Measurements from ENCODE around the gene ANTKMT.

The ANTKMT gene

DNA sequence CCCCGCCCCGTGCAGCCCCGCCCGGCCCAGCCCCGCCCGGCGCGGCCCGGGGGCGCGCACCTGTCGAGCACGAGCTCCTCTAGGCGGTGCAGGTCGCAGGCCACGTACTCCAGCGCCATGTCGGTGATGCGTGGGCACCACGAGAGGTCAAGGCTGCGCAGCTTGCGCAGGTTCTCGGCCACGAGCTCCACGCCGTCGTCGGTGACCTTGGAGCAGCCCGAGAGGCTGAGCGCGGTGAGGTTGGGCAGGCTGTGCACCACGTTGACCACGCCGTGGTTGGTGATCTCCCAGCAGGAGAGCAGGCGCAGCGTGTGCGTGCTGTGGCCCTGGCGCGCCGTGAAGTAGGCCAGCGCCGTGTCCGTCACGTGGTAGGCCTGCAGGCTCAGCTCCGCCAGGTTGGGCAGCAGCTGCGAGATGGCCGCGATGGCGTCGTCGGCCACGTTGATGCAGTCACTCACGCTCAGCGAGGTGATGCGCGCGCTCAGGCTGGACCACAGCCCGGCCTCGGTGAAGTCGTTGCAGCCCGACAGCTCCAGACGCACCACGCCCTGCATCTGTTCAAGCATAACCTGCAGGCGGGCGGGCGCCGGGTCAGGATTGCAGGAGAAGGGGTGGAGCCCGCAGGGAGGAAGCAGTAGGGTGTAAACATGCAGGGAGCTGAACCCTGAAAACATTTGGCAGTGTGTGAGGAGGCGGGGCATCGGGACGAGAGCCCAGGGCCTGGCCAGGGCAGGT is 25.4 kb upstream of the ANTKMT start:
- FAIRE-seq = no peak
- peak; percentile 83 for DNase-seq (ENCODE audit: insufficient read length, low spot score)

DNA sequence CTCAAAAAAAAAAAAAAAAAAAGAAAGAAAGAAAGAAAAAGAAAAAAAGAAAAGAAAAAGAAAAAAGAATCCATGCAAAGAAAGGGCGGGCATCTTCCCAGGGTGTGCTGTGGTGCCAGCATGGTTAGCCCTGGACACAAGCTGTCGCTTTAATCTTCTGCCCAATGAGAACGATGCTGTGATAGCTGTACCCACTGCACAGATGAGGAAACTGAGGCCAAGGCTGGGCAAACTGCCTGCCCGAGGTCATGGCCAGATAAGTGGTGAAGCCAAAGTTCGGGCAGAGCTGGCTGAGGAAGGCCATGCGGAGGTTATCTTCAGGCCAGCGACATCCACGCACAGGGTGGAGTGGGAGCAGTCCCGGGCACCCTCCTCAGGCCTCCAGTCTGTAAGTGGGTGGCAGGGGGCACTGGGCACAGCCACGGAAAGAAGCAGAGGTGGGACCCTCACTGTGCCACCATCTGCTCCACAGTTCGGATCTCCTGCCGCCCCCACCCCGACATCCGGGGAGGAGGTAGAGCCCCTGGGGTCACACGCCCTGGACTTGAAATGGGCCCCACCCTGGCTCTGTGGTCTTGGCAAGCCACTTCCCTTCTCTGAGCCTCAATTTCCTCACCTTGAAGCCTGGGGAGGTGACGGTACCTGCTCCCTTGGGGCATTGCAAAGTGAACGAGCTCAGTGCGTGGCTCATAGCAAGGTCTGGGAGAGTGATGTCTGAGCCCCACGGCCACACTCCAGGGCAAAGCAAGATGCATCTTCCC is 21.9 kb upstream of the ANTKMT start:
- FAIRE-seq (no peak), DNase-seq (ENCODE audit: insufficient read length, low spot score) (no peak)

GRCh38 chr16:700684-701584 is 20.0 kb upstream of the ANTKMT start:
- DNase-seq (ENCODE audit: insufficient read length, low spot score) = no peak
- no peak for FAIRE-seq

- no peak for FAIRE-seq
- no peak for DNase-seq (ENCODE audit: insufficient read length, low spot score)
Measured at GRCh38 chr16:702341-702740, 18.6 kb upstream of the ANTKMT start.

DNA sequence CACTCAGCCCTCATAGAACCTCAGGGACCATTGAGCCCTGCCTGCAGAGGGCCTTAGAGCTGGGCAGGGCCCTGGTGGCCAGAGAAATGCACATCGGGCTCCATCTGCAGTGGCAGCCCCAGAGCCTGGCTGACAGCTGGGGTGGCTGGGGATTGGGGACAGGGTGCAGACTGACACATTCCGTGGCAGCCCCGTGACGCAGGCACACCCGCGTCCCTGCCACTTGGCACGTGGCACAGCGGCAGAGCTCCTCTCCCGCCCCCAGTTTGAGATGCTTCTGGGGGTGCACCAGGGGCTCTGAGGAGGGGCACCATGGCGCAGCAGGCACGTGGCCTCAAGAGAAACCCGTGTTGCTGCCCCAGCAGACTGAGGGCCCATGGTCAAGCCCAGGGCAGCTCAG is 17.5 kb upstream of the ANTKMT start:
- FAIRE-seq = no peak
- DNase-seq (ENCODE audit: insufficient read length, low spot score) = no peak

DNA sequence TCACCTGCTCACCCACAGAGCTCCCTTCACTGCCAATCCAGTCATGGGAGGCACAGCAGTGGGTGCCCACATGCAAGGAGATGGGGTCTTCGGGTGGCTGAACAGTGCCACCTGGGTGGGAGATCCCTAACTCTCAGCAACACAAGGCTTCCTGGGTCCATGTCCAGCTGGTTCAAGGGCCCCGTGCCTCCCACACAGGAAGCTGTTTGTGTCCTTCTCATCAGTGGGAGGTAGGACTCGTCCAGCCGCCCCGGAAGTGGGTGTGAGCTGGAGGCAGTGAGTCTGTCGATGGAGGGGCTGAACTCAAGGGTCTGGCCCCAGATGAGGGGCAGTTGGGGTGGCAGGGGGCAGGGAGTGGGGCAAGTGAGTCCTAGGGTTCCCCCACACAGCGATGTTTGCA is 16.9 kb upstream of the ANTKMT start:
- no peak for FAIRE-seq
- DNase-seq (ENCODE audit: insufficient read length, low spot score) = no peak

DNA sequence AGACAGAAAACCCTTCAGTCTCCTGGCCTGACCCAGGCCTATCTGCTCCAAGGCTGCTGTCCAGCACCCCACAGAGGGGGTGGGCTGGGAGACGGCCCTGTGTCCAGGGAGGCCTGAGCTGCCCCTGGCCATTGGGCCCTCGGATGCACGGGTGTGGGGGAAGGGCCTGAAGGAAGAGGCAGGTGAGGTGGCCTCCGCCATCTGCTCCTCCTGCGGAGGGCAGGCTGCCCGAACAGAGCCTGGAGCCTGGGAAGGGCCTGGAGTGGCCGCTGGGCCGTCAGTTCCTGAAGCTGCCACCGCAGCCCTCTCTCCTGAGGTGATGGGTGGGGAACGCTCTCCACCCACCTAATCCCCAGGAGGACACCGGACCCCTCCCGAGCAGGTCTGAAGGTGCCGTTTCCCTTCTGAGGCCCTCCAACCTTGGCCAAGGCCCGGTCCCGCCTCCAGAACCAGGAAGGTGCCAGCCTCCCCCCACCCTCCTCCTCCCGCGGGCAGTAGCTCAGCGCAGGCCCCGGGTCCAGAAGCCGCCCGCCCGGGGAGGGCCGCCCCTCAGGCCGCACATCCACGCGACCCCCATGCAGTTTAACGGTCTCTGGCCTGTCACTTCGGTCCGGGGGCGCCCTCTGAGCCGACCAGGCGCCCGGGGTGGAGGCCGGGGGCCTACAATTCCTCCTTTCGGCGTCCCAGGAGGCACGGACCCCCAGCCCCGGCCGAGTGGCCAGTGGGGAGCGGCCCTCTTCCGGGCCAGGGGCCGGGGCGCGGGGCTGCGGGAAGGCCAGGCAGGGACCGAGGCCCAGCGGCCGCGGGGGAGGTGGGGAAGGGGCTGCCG is 16.2 kb upstream of the ANTKMT start:
- FAIRE-seq (no peak), DNase-seq (ENCODE audit: insufficient read length, low spot score) (no peak)

DNA sequence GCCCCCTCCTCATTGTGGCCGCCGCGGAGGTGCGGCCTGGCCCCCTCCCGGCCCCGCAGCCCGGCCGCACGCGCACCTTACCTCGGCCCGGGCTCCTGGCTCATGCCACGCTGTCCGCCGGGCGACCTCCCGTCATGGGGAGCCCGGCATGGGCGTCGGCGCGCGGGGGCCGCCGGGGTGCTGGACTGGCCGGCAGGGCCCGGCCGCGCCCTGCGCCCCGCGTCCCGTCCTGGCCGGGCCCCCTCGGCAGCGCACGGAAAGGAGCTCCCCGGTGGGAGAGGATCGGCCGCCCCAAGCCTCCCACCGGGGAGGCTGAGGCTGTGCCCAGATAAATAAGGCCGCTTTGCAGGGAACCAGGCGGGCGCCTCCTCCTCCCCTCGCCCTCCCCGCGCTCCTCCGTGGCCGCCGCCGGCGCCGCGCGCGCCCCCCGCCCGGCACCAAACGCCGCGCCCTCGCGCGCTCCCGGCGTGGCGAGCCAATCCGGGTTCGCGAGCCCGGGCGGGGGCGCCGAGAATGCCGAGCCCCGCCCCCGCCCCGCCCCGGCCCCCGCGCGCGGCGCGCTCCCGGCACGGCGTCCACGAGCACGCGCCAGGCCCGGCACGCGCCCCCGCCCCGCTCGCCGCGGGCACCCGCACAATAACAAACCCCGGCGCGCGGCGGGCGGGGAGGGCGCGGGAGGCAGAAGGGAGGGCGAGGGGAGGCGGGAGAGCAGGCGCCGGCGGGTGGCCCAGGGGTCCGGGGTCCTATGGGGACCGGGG is 15.3 kb upstream of the ANTKMT start, which contains the start of gene FBXL16:
Gene FBXL16 (minus strand): TSS at position 371 of the 758 bp plus-strand sequence. CDS start 8,396 bp downstream, outside the sequence.
- FAIRE-seq (no peak), DNase-seq (ENCODE audit: insufficient read length, low spot score) (no peak)

DNA sequence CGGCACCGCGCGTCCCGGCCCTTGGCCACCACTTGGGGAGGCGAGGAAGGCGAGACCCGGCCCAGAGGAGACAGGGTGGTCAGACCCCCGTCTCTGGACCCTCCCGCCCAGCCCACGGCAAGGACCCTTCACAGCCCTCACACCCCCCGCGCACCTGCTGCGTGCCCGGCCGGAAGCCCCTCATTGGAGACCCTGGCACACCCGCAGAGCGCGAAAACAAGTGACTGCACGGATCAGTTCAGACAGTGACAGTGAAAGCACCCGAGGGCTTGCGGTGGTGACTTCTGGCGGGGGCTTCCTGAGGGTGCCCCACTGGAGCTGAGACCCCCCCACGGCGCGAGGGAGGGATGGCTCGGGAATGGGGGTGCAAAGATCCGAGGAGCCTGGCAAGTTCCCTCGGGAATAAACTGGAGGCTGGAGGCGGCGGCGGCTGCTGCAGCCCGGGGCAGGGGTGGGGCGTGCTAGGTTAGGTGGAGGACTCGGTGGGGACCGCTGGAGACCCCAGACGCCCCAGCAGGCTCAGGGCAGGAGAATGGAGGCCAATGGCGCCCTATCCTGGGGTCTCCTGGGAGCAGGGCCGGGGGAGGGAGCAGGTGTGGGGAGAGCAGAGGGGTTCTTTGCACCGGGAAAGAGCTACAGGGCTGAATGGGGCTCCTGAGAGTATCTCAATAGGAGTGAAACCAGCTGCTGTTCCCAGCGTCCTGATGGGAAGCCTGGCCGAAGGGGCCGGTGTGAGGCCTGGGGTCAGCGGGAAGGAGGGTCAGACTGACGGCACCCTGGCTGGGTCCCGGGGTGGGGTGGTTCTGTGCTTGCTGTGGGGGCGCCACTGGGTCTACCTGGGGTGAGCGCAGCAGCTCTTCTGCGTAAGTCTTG is 14.5 kb upstream of the ANTKMT start:
- DNase-seq (ENCODE audit: insufficient read length, low spot score) (no peak), FAIRE-seq (no peak)

DNA sequence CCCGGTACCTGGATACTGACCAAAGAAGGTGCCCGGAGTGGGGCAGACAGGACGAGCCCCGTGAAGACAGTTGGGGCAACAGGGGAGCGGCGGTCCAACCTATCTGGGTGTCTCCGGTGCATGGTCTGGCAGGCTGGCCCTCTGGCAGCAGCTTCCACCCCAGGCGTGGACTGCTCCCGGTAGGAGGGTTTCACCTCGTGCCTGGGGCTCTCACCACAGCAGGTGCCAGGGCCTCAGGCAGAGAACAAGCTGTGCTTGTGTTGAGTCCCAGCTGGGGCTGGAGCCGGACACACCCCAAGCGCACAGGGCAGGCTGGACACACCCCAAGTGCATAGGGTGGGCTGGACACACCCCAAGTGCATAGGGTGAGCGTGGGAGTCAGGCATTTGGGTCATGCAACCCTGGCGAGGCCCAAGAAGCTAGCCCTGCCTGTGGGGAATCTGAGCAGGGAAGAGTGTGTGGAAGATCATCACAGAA is 13.8 kb upstream of the ANTKMT start:
- DNase-seq (ENCODE audit: insufficient read length, low spot score) (no peak), FAIRE-seq (no peak)

GRCh38 chr16:708019-708418 is 12.9 kb upstream of the ANTKMT start:
- FAIRE-seq = no peak
- no peak for DNase-seq (ENCODE audit: insufficient read length, low spot score)

DNA sequence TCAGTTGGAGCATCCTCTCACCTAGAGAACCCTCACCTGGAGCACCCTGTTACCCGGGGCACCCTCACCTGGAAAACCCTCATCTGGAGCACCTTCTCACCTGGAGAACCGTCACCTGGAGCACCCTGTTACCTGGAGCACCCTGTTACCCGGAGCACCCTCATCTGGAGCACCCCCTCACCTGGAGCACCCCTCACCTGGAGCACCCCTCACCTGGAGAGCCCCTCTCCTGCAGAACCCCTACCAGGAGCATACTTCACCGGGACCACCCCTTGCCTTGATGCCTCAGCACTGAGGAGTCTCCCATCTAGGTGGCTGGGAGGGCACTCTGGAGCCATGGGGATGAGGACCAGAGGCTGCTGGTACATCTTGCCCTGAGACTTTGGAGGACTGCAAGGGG is 12.0 kb upstream of the ANTKMT start:
- DNase-seq (ENCODE audit: insufficient read length, low spot score) (no peak), FAIRE-seq (no peak)

- DNase-seq (ENCODE audit: insufficient read length, low spot score) = no peak
- FAIRE-seq = no peak
Measured at GRCh38 chr16:709566-710499, 11.1 kb upstream of the ANTKMT start.

GRCh38 chr16:710500-711075 is 10.4 kb upstream of the ANTKMT start:
- FAIRE-seq (no peak), DNase-seq (ENCODE audit: insufficient read length, low spot score) (no peak)

- no peak for DNase-seq (ENCODE audit: insufficient read length, low spot score)
- no peak for FAIRE-seq
Measured at GRCh38 chr16:711084-711483, 9.9 kb upstream of the ANTKMT start.

DNA sequence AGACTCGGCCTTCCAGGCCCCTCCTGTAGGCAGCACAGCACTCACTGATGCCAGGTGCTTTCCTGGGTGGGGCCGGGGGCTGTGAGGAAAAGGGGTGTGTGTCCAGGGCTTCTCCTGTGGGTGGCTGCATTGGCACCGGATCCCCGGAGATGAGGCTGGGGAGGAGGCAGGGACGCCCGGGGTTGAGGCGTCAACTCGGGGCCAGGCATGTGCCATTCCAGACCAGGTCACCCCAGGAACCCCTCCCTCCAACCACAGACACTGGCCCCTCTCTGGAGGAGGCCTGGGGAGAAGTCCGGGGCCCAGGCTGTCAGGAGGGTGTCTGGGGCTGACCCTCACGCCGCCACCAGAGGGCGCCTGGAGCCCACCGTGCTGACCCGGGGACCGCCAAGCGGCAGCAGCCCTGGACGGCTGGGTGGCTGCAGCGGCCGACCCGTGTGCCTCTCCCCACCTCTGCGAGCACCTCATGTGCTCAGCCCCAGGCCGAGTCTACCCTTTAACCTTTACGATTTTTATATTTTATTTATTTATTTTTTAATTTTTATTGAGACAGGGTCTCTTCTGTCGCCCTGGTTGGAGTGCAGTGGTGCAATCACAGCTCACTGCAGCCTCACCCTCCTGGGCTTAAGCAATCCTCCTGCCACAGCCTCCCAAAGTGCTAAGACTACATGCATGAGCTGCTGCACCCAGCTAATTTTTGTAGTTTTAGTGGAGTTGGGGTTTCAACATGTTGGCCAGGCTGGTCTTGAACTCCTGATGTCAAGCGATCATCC is 9.2 kb upstream of the ANTKMT start:
- DNase-seq (ENCODE audit: insufficient read length, low spot score) = peak; percentile 98
- no peak for FAIRE-seq
